ENCODE data around the gene CLDN3. TPM values are rescaled to one million over a fixed set of nuclear protein-coding genes. Genes with fewer than 3 reads are reported as not detected.

CLDN3 gene
- total and polyA plus RNA-seq, 7 donors, result 0.71 to 705 (median 174) TPM; not detected in 2

DNA sequence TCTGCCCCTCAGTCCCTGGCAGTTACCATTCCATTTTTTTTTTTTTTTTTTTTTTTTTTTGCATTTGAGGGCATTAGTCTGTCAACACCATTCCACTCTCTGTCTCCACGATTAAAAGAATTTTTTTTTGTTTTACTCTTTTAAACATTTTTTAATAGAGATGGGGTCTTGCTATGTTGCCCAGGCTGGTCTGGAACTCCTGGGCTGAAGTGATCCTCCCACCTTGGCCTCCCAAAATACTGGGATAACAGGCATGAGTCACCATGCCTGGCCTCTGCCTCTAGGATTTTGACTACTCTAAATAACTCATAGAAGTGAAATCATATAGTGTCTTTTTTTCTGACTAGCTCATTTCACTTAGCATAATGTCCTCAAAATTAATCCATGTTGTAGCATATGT, 16.5 kb upstream of the CLDN3 start:
- no peak for DNase-seq
- Histone ChIP-seq H3K27me3 (no peaks in the 10 kb centered on the region), H3K27ac (no peak overlapping the region), H3K4me3 (no peak overlapping the region), H3K9me3 (no peaks in the 10 kb centered on the region), H3K36me3 (no peaks in the 10 kb centered on the region), H3K4me1 (no peaks in the 10 kb centered on the region)
- 66 to 90% methylated on average over 1 of the region's 1 CpG for WGBS, 2 donors
- intact Hi-C loops (cut with DNase I), result no loop called here
- TF ChIP-seq, protein P1, sequence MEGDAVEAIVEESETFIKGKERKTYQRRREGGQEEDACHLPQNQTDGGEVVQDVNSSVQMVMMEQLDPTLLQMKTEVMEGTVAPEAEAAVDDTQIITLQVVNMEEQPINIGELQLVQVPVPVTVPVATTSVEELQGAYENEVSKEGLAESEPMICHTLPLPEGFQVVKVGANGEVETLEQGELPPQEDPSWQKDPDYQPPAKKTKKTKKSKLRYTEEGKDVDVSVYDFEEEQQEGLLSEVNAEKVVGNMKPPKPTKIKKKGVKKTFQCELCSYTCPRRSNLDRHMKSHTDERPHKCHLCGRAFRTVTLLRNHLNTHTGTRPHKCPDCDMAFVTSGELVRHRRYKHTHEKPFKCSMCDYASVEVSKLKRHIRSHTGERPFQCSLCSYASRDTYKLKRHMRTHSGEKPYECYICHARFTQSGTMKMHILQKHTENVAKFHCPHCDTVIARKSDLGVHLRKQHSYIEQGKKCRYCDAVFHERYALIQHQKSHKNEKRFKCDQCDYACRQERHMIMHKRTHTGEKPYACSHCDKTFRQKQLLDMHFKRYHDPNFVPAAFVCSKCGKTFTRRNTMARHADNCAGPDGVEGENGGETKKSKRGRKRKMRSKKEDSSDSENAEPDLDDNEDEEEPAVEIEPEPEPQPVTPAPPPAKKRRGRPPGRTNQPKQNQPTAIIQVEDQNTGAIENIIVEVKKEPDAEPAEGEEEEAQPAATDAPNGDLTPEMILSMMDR (IDR thresholded peaks at IDR 0.05), result no peak
- no peak for TF ChIP-seq POLR2A (IDR thresholded peaks at IDR 0.05)
- TF ChIP-seq POLR2AphosphoS5 (IDR thresholded peaks at IDR 0.05), result no peak
- no peak for TF ChIP-seq EP300 (IDR thresholded peaks at IDR 0.05)

DNA sequence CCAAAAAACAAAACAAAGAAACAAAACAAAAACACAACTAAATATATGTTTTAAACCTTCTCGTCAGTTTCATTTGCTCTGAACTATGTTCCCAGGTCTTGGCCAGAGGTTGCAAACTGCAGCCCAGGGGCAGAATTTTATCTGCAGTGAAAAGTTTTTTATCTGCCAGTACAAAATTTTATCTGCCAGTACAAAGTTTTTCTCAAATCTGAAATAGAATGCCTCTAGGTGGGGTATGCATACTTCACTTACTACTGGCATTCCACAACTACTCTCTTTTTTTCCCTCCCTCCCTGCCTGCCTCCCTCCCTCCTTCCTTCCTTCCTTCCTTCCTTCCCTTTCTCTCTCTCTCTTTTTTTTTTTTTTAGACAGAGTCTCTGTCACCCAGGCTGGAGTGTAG, 9.4 kb upstream of the CLDN3 start:
- DNase-seq, result no peak
- Histone ChIP-seq H3K27ac (no peak overlapping the region), H3K36me3 (no peaks in the 10 kb centered on the region), H3K4me3 (no peak overlapping the region), H3K4me1 (no peaks in the 10 kb centered on the region), H3K9me3 (no peaks in the 10 kb centered on the region), H3K27me3 (no peaks in the 10 kb centered on the region)
- 71 to 78% methylated on average over 1 of the region's 1 CpG for WGBS, 2 donors
- TF ChIP-seq EP300 (IDR thresholded peaks at IDR 0.05) (no peak), POLR2AphosphoS5 (IDR thresholded peaks at IDR 0.05) (no peak), POLR2A (IDR thresholded peaks at IDR 0.05) (no peak)
- TF ChIP-seq, protein P1 (IDR thresholded peaks at IDR 0.05), result no peak
- intact Hi-C loops (cut with DNase I), result no loop called here

DNA sequence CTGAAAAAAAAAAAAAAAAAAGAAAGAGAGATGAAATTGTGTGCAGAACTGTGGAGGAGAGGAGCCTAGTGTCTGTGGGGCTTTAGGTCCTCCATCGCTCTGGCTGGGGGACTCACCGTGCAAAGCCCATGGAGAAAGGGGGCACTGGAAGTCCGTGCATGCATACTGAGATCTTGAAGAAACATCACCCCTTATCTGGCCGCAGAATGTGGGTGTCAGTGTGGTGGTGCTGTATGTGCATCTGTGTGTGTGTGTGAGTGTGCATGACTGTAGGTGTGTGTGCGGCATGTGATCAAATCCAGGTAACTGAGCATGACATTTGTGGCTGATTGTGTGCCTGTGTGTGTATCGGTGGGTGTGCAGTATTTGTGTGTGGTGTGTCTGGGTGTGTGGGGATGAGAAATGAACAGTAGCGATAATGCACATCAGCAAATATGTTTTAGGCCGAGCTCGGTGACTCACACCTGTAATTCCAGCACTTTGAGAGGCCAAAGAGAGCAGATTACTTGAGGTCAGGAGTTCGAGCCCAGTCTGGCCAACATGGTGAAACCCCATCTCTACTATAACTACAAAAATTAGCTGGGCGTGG, 8.8 kb upstream of the CLDN3 start:
- TF ChIP-seq POLR2AphosphoS5 (IDR thresholded peaks at IDR 0.05) (no peak), EP300 (IDR thresholded peaks at IDR 0.05) (no peak), POLR2A (IDR thresholded peaks at IDR 0.05) (no peak)
- TF ChIP-seq, protein P1 (IDR thresholded peaks at IDR 0.05), result no peak
- no peak overlapping the region for H3K27ac ChIP-seq
- H3K36me3 ChIP-seq, result no peaks in the 10 kb centered on the region
- intact Hi-C loops (cut with DNase I), result no loop called here
- 71 to 91% methylated on average over 11 of the region's 11 CpGs for WGBS, 2 donors
- H3K9me3 ChIP-seq, result no peaks in the 10 kb centered on the region
- H3K4me3 ChIP-seq, result no peak overlapping the region
- DNase-seq, result peak; percentile 8
- no peaks in the 10 kb centered on the region for H3K27me3 ChIP-seq
- no peaks in the 10 kb centered on the region for H3K4me1 ChIP-seq

DNA sequence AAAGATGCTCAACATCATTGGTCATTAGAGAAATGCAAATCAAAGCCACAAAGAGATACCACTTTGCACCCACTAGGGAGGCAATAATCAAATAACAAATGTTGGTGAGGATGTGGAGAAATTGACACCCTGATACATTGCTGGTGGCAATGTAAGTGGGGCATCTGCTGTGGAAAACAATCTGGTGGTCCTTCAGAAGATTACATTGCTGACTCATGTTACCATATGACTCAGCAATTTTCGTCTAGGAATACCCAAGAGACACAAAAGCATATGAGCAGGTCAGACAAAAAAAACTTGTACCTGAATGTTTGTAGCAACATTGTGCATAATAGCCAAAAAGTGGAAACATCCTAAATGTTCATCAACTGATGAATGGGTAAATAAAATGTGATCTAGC, 4.9 kb upstream of the CLDN3 start:
- peaks cover 11 to 20% (median 15%) of the 10 kb centered on the region in 3 donors for H3K27me3 ChIP-seq
- H3K4me1 ChIP-seq, result peaks cover 0 to 9% (median 8%) of the 10 kb centered on the region in 4 donors
- intact Hi-C loops (cut with DNase I), result no loop called here
- no peaks in the 10 kb centered on the region for H3K9me3 ChIP-seq
- no peaks in the 10 kb centered on the region for H3K36me3 ChIP-seq
- DNase-seq, result no peak
- H3K27ac ChIP-seq, result no peak overlapping the region
- no peak overlapping the region for H3K4me3 ChIP-seq
- WGBS, 2 donors, result 9 to 15% methylated on average over 1 of the region's 1 CpG
- TF ChIP-seq, protein P1 (IDR thresholded peaks at IDR 0.05), result no peak
- no peak for TF ChIP-seq EP300 (IDR thresholded peaks at IDR 0.05)
- TF ChIP-seq POLR2AphosphoS5 (IDR thresholded peaks at IDR 0.05), result no peak
- TF ChIP-seq POLR2A (IDR thresholded peaks at IDR 0.05), result no peak

All from sigmoid colon (tissue), 7 donors.